Ishikawa (cell line): ENCODE results near the gene ACSL6.

Source experiments
- CEBPB ChIP-seq: IDR thresholded peaks from 2 replicates; pipeline ENCODE4 v1.6.1; 2012
- CREB1 ChIP-seq: IDR thresholded peaks from 2 replicates; pipeline ENCODE4 v1.6.1; 2012; ENCODE audit warnings: low read depth
- EP300 ChIP-seq: IDR thresholded peaks from 2 replicates; pipeline ENCODE4 v1.6.1; 2012; ENCODE audit warnings: borderline replicate concordance
- FOXM1 ChIP-seq: IDR thresholded peaks from 2 replicates; pipeline ENCODE4 v1.6.1; 2012; ENCODE audit warnings: low read depth, borderline replicate concordance
- MAX ChIP-seq: IDR thresholded peaks from 2 replicates; pipeline ENCODE4 v1.6.1; 2012
- TAF1 ChIP-seq: IDR thresholded peaks from 2 replicates; pipeline ENCODE4 v1.6.1; 2012; ENCODE audit warnings: low read depth, mild to moderate bottlenecking
- TEAD4 ChIP-seq: IDR thresholded peaks from 2 replicates; pipeline ENCODE4 v1.6.1; 2012
- YY1 ChIP-seq: IDR thresholded peaks from 2 replicates; pipeline ENCODE4 v1.6.1; 2012; ENCODE audit warnings: low read depth
- TF ChIP-seq, protein P1 (sequence below): IDR thresholded peaks from 2 replicates; pipeline ENCODE4 v1.6.1; 2012
- TF ChIP-seq, protein P2 (sequence below): IDR thresholded peaks from 2 replicates; pipeline ENCODE4 v1.6.1; 2012; ENCODE audit warnings: low read depth, mild to moderate bottlenecking

DNA sequence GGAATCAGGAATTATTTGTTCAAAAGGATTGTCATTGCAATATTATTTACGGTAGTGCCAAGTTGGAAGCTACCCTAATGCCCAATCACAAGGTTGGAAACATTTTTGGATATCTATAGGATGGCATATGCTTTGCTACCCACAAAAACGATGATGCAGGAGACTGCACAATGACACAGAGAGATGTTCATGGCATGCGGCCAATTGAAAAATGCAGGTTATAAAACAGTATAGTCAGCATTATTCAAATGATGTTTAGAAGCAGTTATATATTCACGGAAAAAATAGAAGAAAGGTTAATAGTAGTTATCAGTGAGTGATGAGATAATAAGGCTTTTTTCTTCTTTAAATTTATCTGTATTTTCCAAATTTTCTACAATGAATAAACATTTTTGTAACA is 5.9 kb upstream of the ACSL6 start:
- TF ChIP-seq CREB1 = no peak
- no peak for TF ChIP-seq TAF1
- TF ChIP-seq, protein P1, sequence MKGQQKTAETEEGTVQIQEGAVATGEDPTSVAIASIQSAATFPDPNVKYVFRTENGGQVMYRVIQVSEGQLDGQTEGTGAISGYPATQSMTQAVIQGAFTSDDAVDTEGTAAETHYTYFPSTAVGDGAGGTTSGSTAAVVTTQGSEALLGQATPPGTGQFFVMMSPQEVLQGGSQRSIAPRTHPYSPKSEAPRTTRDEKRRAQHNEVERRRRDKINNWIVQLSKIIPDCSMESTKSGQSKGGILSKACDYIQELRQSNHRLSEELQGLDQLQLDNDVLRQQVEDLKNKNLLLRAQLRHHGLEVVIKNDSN = no peak
- TF ChIP-seq FOXM1 = no peak
- no peak for TF ChIP-seq EP300
- no peak for TF ChIP-seq YY1
- TF ChIP-seq CEBPB = no peak
- TF ChIP-seq, protein P2, sequence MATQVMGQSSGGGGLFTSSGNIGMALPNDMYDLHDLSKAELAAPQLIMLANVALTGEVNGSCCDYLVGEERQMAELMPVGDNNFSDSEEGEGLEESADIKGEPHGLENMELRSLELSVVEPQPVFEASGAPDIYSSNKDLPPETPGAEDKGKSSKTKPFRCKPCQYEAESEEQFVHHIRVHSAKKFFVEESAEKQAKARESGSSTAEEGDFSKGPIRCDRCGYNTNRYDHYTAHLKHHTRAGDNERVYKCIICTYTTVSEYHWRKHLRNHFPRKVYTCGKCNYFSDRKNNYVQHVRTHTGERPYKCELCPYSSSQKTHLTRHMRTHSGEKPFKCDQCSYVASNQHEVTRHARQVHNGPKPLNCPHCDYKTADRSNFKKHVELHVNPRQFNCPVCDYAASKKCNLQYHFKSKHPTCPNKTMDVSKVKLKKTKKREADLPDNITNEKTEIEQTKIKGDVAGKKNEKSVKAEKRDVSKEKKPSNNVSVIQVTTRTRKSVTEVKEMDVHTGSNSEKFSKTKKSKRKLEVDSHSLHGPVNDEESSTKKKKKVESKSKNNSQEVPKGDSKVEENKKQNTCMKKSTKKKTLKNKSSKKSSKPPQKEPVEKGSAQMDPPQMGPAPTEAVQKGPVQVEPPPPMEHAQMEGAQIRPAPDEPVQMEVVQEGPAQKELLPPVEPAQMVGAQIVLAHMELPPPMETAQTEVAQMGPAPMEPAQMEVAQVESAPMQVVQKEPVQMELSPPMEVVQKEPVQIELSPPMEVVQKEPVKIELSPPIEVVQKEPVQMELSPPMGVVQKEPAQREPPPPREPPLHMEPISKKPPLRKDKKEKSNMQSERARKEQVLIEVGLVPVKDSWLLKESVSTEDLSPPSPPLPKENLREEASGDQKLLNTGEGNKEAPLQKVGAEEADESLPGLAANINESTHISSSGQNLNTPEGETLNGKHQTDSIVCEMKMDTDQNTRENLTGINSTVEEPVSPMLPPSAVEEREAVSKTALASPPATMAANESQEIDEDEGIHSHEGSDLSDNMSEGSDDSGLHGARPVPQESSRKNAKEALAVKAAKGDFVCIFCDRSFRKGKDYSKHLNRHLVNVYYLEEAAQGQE = no peak
- no peak for TF ChIP-seq MAX
- no peak for TF ChIP-seq TEAD4
